ENCODE measurements around the gene PCDHGA1. TPM values are rescaled to one million over a fixed set of nuclear protein-coding genes. Genes with fewer than 3 reads are reported as not detected.

PCDHGA1 gene
- total and polyA plus RNA-seq, 2 of the 4 experiments (the other 2 are of a cell fraction): 0.90 to 0.92 TPM

- peaks cover 39% of the 10 kb centered on the region for H3K9me1 ChIP-seq (ENCODE audit: insufficient read depth, low read length)
- intact Hi-C loops (cut with micrococcal nuclease) (loop anchor here (2.0 kb wide), 1 partner anchor 82 kb away; the partner anchor contains the start of gene PCDHGA12), in situ Hi-C loops (cut with MboI; ENCODE audit: low sequenced_read_pairs) (no loop called here), dilution Hi-C loops (cut with HindIII; ENCODE audit: low sequenced_read_pairs, unreplicated experiment) (no loop called here)
- ChIA-PET CTCF (interaction anchor here (0.6 to 2.7 kb wide), 8 partner anchors 9 to 92 kb away, joined by 3 to 16 read pairs (median 4); partner anchors contain the start of genes PCDHGA11 and PCDHGC5), POLR2A (ENCODE audit: unreplicated experiment) (no interaction called here)
- 20% methylated on average over 13 of the region's 28 CpGs; no CpG with 5 or more reads in 1 of the 2 experiments for WGBS, 2 experiments (ENCODE audit: extremely low coverage in 2 of 2, insufficient read length in 1 of 2)
- H3K4me1 ChIP-seq (ENCODE audit: control insufficient read depth, insufficient read depth, low read length): peaks cover 57% of the 10 kb centered on the region
- no peak overlapping the region for H3K18ac ChIP-seq (ENCODE audit: low read depth, low read length)
- H3K4me3 ChIP-seq (ENCODE audit: insufficient read depth, low read depth, low read length): no peak overlapping the region
- H3K27ac ChIP-seq (ENCODE audit: insufficient read depth, low read length): peak overlapping the region; percentile 84
- peak overlapping the region; percentile 88; the same call in 1 of the 2 replicates for H3K14ac ChIP-seq (replicated peaks; ENCODE audit: low read depth, low read length)
- H2BK15ac ChIP-seq (ENCODE audit: low read depth, low read length): peak overlapping the region; percentile 82; the same call in 2 of the 3 replicates
- H3K4ac ChIP-seq (ENCODE audit: low read depth, low read length): peak overlapping the region; percentile 96
- H2AK5ac ChIP-seq (ENCODE audit: low read depth, low read length): peak overlapping the region; percentile 83; the same call in 1 of the 2 replicates
- no TSS peak for BruUV-seq (replicated peaks)
- H3K9me3 ChIP-seq (ENCODE audit: control insufficient read depth, insufficient read depth, low read length): no peaks in the 10 kb centered on the region
- peaks cover 26% of the 10 kb centered on the region for H3K36me3 ChIP-seq (ENCODE audit: control insufficient read depth, insufficient read depth, low read length)
- H3K27me3 ChIP-seq (ENCODE audit: control insufficient read depth, insufficient read depth, low read length): no peaks in the 10 kb centered on the region
- H4K91ac ChIP-seq (ENCODE audit: insufficient read depth, low read depth, low read length): peak overlapping the region; percentile 10; the same call in 1 of the 2 replicates
- peaks cover 9% of the 10 kb centered on the region for H4K20me1 ChIP-seq (ENCODE audit: insufficient read depth, low read length)
- H2AFZ ChIP-seq (replicated peaks; ENCODE audit: low read length, poor library complexity): peak overlapping the region; percentile 24
- no peak overlapping the region for H3K56ac ChIP-seq (ENCODE audit: extremely low read depth, insufficient read depth, low read length)
- peaks cover 6 to 56% of the 10 kb centered on the region in 2 experiments for H3K79me1 ChIP-seq (ENCODE audit: low read depth in 1 of 2, low read length in 2 of 2)
- H2AK9ac ChIP-seq (replicated peaks; ENCODE audit: low read depth, low read length, poor library complexity): peak overlapping the region; percentile 81
- peak overlapping the region; percentile 13; the same call in 1 of the 2 replicates for H3K9ac ChIP-seq (ENCODE audit: low read depth, low read length)
- H2BK20ac ChIP-seq (ENCODE audit: low read depth, low read length): peak overlapping the region; percentile 5; the same call in 1 of the 2 replicates
- peak overlapping the region; percentile 8; the same call in 1 of the 2 replicates for H4K5ac ChIP-seq (ENCODE audit: low read depth, low read length)
- DNase-seq (peak; percentile 54), ATAC-seq (ENCODE audit: low read depth) (no peak)
- H2BK120ac ChIP-seq (ENCODE audit: low read depth, low read length): peak overlapping the region; percentile 38; the same call in 1 of the 2 replicates
- peak overlapping the region; percentile 79 to 91; a peak in 2 of 4 replicates for H4K8ac ChIP-seq (ENCODE audit: low read depth in 2 of 2, low read length in 2 of 2)
- peak overlapping the region; percentile 3; the same call in 1 of the 2 replicates for H3K4me2 ChIP-seq (ENCODE audit: low read depth, low read length)
- peak overlapping the region; percentile 48 for H2BK5ac ChIP-seq (ENCODE audit: low read depth, low read length, poor library complexity, severe bottlenecking)
- H3K23ac ChIP-seq (ENCODE audit: low read depth, low read length): no peak overlapping the region
- TF ChIP-seq RFX5 (IDR thresholded peaks at IDR 0.05; ENCODE audit: low read depth, low read length): no peak
- TF ChIP-seq CHD1 (IDR thresholded peaks at IDR 0.05; ENCODE audit: low read depth, low read length): no peak
- peak; percentile 44 for TF ChIP-seq RAD21 (IDR thresholded peaks at IDR 0.05; ENCODE audit: low read length)
- peak; percentile 62 for TF ChIP-seq CTCF (conservative IDR thresholded peaks at IDR 0.05; ENCODE audit: low read depth, low read length)
- no peak for TF ChIP-seq NFE2L2 (IDR thresholded peaks at IDR 0.05; ENCODE audit: low read depth, low read length)
- TF ChIP-seq RCOR1 (IDR thresholded peaks at IDR 0.05; ENCODE audit: insufficient replicate concordance, low read length): no peak
- TF ChIP-seq, protein P1, sequence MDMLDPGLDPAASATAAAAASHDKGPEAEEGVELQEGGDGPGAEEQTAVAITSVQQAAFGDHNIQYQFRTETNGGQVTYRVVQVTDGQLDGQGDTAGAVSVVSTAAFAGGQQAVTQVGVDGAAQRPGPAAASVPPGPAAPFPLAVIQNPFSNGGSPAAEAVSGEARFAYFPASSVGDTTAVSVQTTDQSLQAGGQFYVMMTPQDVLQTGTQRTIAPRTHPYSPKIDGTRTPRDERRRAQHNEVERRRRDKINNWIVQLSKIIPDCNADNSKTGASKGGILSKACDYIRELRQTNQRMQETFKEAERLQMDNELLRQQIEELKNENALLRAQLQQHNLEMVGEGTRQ (IDR thresholded peaks at IDR 0.05; ENCODE audit: low read depth, low read length): no peak
- peak; percentile 37 for TF ChIP-seq SMC3 (IDR thresholded peaks at IDR 0.05; ENCODE audit: low read depth, low read length)
- TF ChIP-seq CEBPB (IDR thresholded peaks at IDR 0.05; ENCODE audit: low read depth, low read length): no peak
- TF ChIP-seq BHLHE40 (IDR thresholded peaks at IDR 0.05; ENCODE audit: low read depth, low read length): no peak
- no peak for TF ChIP-seq FOS (IDR thresholded peaks at IDR 0.05; ENCODE audit: low read depth, low read length)
- no peak for TF ChIP-seq POLR2A (IDR thresholded peaks at IDR 0.05; ENCODE audit: low read depth, low read length)
- no peak for TF ChIP-seq MXI1 (IDR thresholded peaks at IDR 0.05; ENCODE audit: borderline replicate concordance, low read depth, low read length)
- TF ChIP-seq MAZ (IDR thresholded peaks at IDR 0.05; ENCODE audit: borderline replicate concordance, low read depth, low read length): no peak
- TF ChIP-seq MAFK (IDR thresholded peaks at IDR 0.05; ENCODE audit: low read depth, low read length): no peak
Observed at GRCh38 chr5:141512390-141512910, 182.1 kb downstream of the PCDHGA1 start.
